Measurements from ENCODE around the gene SNAP25.
A peak's percentile ranks its signal among the peaks of the same experiment; 100 is the strongest.

Gene SNAP25

DNA sequence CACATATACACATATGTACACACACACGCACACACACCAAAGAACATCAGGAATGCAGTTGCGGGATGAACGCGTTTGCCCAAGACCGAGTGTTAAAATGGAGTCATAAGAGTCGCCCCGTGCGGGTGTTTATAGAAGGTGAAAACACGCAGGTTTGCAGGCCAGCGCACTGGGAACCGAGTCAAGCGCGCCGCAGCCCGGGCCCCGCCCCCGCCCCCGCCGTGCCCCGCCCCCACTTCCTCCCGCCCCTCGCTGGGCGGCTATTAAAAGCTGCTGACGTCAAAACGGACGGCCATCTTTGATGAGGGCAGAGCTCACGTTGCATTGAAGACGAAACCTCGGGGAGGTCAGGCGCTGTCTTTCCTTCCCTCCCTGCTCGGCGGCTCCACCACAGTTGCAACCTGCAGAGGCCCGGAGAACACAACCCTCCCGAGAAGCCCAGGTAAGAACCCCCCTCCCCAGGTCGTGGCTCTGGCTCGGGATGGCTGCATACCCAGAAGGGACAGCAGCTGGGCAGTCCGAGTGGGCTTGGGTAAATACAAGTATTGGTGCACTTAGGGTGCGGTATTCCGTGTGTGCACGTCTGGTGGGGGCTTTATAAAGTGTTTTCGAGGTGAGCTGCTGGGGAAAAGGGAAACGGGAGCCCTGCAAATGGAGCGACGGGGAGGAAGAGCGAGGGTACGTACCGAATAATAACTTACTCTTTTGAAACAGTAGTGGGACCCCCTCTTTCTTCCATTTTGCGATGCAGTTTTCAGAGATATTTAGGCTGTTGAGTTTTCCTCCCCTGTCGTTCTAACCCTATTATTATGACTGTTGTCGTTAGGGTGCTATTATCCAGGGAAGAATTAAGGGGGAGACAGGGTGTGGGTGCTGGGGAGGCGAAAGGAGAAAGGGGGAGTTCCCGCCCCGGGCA lies at the start of gene SNAP25:
TSS of gene SNAP25 (plus strand) at position 295 of the 916 bp plus-strand sequence. CDS start 56,662 bp downstream, outside the sequence.
- DNase-seq = peak; percentile 72 to 95 (median 88)
- intact Hi-C loops (cut with DNase I) = loop anchor here (5.0 kb wide), 1 partner anchor 214 kb away; the partner anchor contains the start of gene MKKS

DNA sequence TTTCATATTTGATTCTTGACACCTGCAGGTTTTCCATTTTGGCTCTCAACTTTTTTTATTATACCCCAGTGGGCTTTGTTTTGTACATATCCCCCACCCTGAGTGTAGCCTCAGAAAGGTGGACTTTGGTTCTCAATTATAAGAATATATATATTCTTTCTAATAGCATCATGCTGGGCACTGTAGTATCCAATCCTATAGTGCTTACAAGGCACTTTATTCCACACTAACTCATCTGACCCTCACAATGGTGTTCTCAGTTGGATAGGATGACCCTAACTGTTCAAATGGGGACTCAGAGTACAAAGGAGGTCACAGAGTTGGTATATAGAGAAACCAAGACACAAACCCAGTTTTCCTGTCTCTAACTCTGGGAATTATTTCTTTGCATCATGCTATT lies 48.9 kb upstream of the SNAP25 start:
- no peak for DNase-seq
- intact Hi-C loops (cut with DNase I) = no loop called here

DNA sequence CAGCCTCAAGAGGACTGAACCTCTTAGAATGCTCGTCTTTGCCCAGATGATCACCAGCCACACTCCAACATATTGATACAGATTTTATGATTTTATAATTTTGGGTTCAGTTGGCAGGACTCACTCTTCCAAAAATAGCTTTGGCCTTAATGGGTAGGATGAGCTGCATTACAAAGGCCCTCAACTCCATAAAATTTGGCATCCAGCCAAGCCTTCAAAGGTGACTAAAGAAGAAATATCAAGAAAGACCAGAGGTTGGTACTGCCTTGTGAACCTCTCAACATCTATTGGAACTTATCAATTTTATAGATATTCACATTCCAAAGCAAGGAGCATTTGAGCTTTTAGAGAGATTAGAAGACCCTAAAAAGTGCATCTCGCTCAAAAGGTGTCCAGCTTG lies 48.4 kb upstream of the SNAP25 start:
- intact Hi-C loops (cut with DNase I) = no loop called here
- DNase-seq = no peak

DNA sequence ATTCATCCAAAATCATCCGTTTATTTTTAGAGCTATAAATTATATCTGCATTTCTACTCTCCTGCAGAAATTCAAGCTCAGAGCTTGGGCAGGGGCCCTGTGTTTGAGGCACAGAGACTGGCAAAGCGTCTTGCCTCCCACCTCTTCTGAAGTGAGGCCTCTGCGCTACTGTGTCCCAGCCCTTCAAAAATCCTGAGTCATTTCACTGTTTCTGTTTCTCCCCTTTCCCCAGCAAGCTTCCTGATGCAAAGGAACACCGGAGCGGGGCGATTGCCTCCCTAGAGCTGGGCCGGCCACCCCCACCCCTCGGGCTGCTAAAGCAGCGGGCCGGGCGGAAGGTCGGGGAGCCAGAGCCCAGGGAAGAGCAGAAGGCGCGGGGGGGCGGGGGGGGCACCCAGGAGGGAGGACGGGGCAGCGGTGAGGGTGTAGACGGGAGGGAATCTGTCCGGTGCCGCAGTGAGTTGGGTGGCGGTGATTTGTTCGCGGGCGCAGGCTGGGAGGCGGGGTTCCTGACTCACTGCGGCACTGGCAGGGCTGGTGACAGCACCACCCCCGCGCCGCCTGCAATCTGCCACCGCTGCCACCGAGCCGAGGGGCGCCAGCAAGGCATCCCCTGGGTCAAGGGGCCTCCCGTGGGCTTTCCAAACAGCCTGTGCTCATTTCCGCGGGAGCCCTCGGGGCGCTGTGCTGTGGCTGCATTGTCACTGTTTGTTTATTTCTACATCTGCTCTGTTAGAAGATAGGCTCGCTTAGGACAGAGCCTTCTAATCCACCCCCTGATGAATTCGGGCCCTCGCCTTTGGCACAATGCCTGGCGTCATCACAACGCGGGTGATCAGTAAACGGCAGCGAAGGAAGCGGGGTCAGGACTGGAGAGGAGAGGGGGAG lies 46.5 kb upstream of the SNAP25 start:
- intact Hi-C loops (cut with DNase I) = no loop called here
- peak; percentile 39 to 93 (median 80) for DNase-seq

DNA sequence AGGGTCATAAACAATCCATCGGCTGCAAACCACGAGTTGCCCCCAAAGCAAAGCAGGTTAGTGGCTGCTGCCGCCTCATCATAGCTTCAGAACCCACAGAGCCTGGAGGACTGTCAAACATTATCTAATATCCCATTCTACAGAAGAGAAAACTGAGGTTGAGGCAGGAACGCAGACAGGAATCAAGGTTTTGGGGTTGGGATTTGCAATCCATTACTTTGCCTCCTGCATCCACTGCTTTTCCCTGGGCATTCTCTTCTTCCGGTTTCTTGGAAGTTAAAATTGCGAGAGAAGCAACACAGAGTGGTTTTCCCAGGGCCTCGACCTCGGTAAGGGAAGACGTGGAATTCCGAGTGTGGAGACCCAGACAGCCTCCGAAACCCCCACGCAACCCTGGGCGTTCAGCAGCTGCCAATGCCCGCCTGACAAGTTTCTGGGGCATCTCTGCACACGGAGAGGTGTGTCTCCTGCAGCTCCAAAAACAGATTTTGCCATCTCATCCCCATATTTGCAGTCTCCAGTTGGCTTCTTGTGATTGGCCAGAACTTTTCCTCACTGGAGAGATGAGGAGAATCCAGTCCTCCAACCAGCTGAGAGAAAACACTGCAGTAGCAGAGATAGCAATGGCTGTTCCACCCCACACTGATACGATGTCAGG lies 45.5 kb upstream of the SNAP25 start:
- intact Hi-C loops (cut with DNase I) = no loop called here
- DNase-seq = peak in 41 of 42 donors; percentile 11 to 83 (median 49)

DNA sequence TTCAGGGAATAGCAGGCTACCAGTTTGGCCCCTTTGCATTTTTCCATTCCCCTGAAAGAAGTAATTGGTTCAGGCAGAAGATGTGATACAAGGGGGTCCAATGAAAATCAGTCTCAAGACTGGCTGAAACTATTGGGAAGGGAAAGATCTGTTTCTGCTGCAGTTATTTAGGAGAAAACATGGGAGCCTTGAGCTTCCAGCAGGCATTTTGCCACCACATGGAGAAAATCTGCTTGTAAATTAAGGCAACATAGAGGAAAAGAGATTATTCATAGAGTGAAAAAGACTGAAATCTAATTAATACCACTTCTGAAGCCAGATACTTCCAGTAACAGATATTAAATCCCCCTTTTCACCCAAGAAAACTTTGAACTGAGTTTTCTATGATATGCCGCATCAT lies 44.2 kb upstream of the SNAP25 start:
- intact Hi-C loops (cut with DNase I) = no loop called here
- no peak for DNase-seq

DNA sequence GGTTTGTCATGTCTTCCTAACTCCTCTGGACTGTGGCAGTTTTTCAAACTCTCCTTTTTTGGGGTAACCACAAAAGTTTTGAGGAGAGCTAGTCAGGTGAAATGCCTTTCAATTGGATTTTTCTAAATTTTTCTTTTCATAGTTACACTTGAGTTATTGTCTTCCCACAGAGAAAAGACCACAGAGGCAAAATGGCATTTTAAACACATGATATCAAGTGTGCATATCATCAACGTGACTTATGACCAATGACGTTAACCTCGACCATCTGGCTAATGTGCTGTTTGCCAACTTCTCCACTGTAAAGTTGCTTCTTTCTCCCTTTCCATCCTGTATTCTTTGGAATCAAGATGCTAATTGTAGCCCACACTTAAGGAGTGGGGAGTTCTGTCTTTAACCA lies 41.3 kb upstream of the SNAP25 start:
- no peak for DNase-seq

DNA sequence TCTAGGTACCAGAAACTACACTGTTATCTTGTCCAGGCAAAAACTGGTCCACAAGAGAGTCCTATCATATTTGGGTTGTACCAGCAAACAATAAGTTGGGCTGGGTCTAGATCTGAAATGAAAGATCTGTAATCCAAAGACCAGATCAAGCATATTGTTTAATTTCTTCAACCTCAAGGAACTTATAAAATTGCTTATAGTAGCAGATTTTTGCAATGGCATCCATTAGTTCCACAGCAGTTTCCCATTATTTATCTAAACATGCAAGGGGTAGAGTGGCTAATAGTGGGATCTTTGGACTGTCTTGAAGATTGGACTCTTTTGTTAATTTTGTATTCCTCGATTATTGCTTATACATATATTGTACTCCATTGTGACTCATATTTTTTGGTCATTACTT lies 40.5 kb upstream of the SNAP25 start:
- intact Hi-C loops (cut with DNase I) = no loop called here
- DNase-seq = no peak

More for the DNA sequence above, 41.3 kb upstream of the SNAP25 start:
- intact Hi-C loops (cut with DNase I) = no loop called here

DNA sequence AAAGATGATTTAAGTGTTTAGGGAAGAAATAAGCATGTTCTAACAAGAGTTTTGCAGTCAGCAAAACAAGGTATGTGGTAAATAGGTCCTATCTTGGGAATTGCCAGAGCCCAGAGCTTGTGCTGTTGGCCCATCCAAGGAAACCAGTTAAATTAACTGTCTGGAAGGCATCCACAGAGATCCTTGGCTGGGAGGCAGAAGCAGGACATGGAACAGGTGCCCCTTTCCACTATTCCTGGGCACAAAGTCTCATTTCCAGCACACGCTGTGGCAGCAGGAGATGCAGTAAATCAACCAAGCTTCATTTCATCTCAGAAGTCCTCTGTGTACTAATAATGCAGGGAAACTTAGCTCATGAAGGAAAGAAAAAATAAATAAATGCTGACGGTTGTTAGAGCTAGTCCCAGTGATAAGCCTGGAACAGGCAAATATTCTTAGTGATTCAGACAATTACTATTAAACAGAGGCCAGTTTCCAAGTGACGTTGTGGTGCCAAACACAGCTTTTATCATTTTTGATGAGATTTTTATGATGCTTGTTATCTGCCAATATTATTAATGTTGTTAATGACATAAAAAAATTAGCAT lies 39.8 kb upstream of the SNAP25 start:
- intact Hi-C loops (cut with DNase I) = no loop called here
- DNase-seq = no peak

DNA sequence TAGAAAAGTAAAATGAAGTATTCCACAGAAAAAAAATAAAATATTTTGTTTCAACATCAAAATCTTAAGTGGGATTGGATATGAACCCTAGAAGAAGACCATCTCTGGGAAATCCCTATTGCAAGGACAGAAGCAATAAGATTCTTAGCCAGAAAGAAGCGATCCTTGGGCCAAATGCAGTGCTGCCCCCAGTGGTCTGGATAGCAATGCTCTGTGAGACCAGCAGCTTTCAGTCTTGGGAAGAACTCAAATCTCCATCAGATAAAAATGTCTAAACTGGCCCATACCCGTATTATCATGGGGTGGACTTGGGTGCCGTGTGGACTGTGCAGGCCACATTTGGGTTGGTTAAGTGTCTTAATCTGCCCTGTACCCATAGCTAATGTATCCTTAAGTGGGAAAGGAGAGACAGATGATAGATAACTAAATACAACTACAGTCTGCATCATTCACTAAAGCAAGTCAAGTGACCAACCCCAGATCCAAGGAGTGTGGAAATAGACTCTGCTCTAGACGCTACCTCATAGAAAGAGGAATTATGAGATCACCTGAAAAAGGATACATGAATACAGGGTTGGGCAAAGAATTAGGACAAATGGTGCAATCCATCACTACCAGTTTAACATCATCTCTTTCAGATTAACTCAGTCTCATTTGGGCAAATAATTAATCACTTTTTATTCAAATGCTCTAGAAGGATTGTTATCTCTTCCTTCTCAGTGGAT lies 38.9 kb upstream of the SNAP25 start:
- intact Hi-C loops (cut with DNase I) = no loop called here
- DNase-seq = no peak

DNA sequence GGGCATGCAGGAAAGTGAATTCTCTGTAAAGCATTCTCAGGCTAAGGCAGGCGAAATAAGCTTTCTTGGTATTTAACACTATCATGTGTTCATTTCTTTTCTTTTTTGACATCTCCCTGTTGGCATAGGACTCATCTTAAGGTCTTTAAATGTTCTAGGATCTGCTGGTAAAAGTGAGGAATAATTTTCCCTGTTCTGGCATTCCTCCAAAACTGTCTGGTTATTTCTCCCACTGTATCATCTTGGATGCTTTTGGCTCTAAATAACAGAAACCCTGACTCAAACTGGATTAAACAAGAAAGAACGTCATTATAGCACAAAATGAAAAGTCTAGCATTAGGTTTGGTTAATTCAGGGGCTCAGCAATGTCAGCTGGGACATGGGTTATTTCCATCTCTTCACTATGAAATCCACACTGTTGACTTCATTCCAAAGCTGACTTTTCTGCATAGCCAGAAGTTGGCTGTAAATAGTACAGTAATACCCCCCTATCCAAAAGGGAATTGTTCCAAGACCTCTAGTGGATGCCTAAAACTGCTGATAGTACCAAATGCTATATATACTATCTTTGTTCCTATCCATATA lies 37.9 kb upstream of the SNAP25 start:
- DNase-seq = no peak
- intact Hi-C loops (cut with DNase I) = no loop called here

DNA sequence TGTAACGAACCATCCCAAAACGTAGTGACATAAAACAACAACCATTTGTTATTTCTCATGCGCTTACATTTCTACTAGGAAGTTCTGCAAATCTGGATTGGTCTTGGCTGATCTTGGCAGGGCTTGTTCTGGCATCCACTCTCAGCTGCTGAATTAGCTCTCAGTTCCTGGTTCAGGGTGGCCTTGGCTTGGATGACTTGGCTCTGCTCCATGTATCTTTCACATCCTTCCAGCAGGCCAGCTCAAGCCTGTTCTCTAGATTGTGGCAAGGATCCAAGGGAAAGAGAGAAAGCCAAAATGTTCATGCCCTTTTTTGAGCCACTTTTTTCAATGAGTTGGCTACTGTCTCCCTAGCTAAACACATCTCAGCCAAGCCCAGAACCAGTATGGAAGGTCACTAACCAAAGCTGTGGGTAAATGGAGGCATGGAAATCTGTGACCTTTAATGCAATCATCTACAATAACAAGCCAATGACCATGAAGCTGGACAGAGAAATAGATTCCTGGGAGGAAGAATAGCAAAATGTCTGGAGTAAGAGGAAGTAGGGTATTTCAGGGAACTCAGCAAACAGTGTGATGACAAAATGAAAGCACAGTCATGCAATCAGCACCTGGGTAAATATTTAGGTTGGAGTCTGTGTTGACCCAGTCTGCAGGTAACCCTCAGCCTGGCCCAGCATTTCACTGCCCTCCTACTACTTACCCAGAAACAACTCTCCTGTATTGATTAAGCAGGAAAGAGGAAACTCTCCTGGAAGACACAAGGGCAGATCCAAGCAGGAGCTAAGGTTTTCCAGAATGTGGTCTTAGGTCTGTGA lies 32.7 kb upstream of the SNAP25 start:
- intact Hi-C loops (cut with DNase I) = no loop called here
- DNase-seq = peak in 22 of 42 donors; percentile 3 to 70 (median 28)

DNA sequence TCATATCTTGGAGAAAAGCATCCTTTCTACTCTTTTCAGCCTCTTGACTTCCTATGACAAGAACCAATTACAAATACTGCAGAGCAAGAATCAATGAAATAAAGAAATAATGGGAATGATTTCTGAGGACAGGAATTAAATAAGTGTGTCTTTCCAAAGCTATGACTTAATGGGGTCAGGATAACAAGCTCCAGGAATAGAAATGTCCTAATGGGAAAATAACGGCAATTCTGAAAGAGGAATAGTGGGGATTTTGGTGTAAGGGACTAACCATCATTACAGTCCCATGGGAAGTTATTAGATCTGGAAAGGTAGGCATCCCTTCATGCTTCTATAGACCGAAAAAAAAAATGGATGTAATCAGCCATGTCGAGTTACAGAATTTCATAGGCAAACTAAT lies 28.2 kb upstream of the SNAP25 start:
- intact Hi-C loops (cut with DNase I) = no loop called here
- no peak for DNase-seq

DNA sequence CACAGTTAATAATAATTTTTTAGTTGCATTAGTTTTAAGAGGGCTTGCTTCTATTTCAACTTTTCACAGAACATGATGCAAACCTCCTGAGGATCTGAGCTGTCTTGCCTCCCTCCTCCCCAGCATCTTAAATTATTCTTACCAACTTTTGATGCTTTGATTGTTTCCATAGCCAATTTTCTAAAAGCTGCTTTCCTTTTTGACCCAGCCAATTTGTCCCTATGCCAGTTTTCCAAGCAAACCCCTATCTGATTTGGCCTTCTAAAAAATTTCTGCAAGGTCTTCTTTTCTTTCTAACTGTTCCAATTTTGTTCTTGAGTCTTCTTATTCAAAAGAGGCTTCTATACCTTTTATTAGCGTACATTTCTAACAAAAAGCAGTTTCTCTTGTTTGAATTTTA lies 26.5 kb upstream of the SNAP25 start:
- no peak for DNase-seq
- intact Hi-C loops (cut with DNase I) = no loop called here

DNA sequence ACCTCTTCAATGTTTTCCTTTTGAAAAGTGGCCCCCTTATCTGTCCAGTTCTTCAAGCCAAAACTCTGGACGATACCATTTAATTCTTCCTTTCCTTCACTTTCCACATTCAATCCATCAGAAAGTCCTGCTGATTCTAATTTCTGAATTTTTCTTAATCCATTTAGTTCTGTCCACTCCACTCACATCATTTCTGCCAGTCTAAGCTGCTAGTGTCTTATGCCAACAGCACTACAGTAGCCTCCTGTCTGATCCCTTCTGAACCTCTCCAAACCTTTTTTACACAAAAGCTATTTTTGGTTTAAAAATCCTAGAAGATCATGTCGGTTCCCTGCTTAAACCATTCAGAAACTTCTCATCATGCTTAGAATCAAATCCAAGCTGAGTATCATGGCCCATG lies 24.5 kb upstream of the SNAP25 start:
- intact Hi-C loops (cut with DNase I) = no loop called here
- no peak for DNase-seq

DNA sequence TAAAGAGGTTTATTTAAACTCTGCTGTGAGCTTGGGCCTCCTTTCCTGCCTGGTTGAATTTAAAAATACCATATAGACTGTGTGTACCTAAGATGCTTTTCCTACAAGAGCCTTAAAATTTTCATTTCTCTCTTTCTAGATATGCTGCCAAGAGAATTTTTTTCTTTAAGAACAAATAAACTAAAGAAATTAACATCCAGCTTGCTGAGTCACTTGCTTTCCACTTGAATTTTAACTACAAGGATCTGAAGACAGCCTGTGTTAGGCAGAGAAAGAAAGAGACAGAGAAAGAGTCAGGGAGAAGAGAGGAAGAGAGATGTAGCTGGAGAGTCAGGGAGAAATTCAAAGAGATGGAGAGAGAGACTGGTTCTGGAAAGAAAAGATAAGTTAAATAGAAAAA lies 18.3 kb upstream of the SNAP25 start:
- DNase-seq = no peak
- intact Hi-C loops (cut with DNase I) = no loop called here

DNA sequence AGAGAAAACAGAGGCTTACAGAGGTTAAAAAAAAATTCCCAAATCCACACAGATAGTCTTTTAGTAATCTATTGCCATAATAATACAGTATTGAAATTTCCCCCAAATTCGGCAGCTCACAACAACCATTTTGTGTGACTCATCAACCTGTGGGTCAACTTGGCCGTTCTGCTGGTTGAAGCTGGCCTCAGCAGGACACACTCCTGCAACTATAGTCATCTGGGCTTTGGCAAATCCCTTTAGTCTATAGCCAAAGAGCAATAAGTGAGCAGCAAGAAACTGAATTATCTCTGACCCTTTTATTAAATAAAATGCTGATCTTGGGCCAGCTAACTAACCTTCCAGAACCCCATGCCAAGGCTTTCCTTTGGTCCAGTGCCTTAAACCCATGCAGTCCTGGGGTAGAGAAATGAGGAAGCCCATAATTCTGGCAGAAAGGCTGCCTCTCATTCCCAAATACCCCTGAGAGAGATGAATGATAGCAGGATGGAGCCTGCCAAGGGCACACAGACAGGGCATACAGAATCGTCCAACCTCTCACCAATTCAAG lies 17.2 kb upstream of the SNAP25 start:
- intact Hi-C loops (cut with DNase I) = no loop called here

More for the DNA sequence above, 17.2 kb upstream of the SNAP25 start:
- no peak for DNase-seq
